Lower leg skin (tissue), 4 donors: ENCODE data around the gene ABI2. TPM values are rescaled to one million over a fixed set of nuclear protein-coding genes. Genes with fewer than 3 reads are reported as not detected.
"Not testable (repeated sequence)": the region's sequence is repeated elsewhere in the genome, so short reads cannot be mapped to it uniquely, and the experiment has no call there.

Experiments used
- DNase-seq, 2 donors: peaks; one replicate each; pipeline ENCODE4 v3.0.0-alpha.2; 2019; ENCODE audit warnings: low spot score in 2 of 2
- H3K4me3 ChIP-seq: fragments of 200-600 bp; sonication (generic); 2 replicates; pipeline ENCODE4 v1.5.1; 2017; ENCODE audit warnings: mild to moderate bottlenecking, low read depth; ENCODE audit not compliant: poor library complexity, severe bottlenecking
- CTCF ChIP-seq, 3 donors: fragments of 450-650 bp; IDR thresholded peaks; one replicate each; pipeline ENCODE4 v1.5.1; 2016; ENCODE audit warnings: antibody characterized with exemption in 3 of 3, mild to moderate bottlenecking in 3 of 3, moderate library complexity in 2 of 3
- POLR2A ChIP-seq, 2 donors: fragments of 450-650 bp; IDR thresholded peaks; one replicate each; pipeline ENCODE4 v1.6.1; 2016 to 2017; ENCODE audit warnings: antibody characterized with exemption in 2 of 2, mild to moderate bottlenecking in 1 of 2, moderate library complexity in 1 of 2
- WGBS, 2 donors: methylation state at CpG; one replicate each; pipeline ENCODE4 v1.1.5; 2018; 5-methylcytosine and 5-hydroxymethylcytosine counted together
- intact Hi-C: fragments of 100-400 bp; cut with DNase I; formaldehyde crosslinking; loops from one replicate; pipeline ENCODE4 v1.15.0; 2023; ENCODE audit warnings: low total_unique reads
- total RNA-seq, 4 donors: library from RNA; depleted of rRNA; stranded (reverse); fragments of >200 nt; gene quantifications; one replicate each; pipeline ENCODE4 v1.1.0, GENCODE V29; 2016

The ABI2 gene
- total RNA-seq, 4 donors from 2014 or later: 5.4 to 23.5 (median 19.1) TPM

- intact Hi-C loops: no loop called here
- 94 to 95% methylated on average over 5 of the region's 5 CpGs for WGBS, 2 donors
- DNase-seq: no peak
- H3K4me3 ChIP-seq: no peak overlapping the region
- TF ChIP-seq POLR2A (IDR thresholded peaks at IDR 0.05): no peak
- no peak for TF ChIP-seq CTCF (IDR thresholded peaks at IDR 0.05)
These were observed 38.7 kb downstream of the ABI2 start for GRCh38 chr2:203366639-203367466.

GRCh38 chr2:203372706-203373105 is 44.5 kb downstream of the ABI2 start:
- H3K4me3 ChIP-seq, intact Hi-C loops, DNase-seq: not testable (repeated sequence)
- WGBS, 2 donors: 94% methylated on average over 23 of the region's 31 CpGs; no CpG with 5 or more reads in 1 of the 2 donors

GRCh38 chr2:203376173-203376572 is 48.0 kb downstream of the ABI2 start:
- intact Hi-C loops: no loop called here
- no peak for DNase-seq
- H3K4me3 ChIP-seq: no peak overlapping the region
- TF ChIP-seq POLR2A (IDR thresholded peaks at IDR 0.05) (no peak), CTCF (IDR thresholded peaks at IDR 0.05) (no peak)

- no peak for TF ChIP-seq CTCF (IDR thresholded peaks at IDR 0.05)
- TF ChIP-seq POLR2A (IDR thresholded peaks at IDR 0.05): no peak
- WGBS, 2 donors: 96 to 99% methylated on average over 3 of the region's 3 CpGs
- no peak for DNase-seq
- intact Hi-C loops: no loop called here
- no peak overlapping the region for H3K4me3 ChIP-seq
These were observed 51.0 kb downstream of the ABI2 start for GRCh38 chr2:203379156-203379555.

- no peak for DNase-seq
- 100% methylated on average over 1 of the region's 1 CpG for WGBS, 2 donors
These were observed 54.8 kb downstream of the ABI2 start for GRCh38 chr2:203383038-203383437.

GRCh38 chr2:203388153-203388552 is 60.0 kb downstream of the ABI2 start:
- H3K4me3 ChIP-seq, intact Hi-C loops, DNase-seq: not testable (repeated sequence)
- 97 to 98% methylated on average over 6 of the region's 6 CpGs for WGBS, 2 donors

More at GRCh38 chr2:203383038-203383437, 54.8 kb downstream of the ABI2 start:
- TF ChIP-seq CTCF (IDR thresholded peaks at IDR 0.05): no peak
- TF ChIP-seq POLR2A (IDR thresholded peaks at IDR 0.05): no peak
- intact Hi-C loops: no loop called here
- H3K4me3 ChIP-seq: no peak overlapping the region
